Measurements from ENCODE around the gene SLC25A25. TPM values are rescaled to one million over a fixed set of nuclear protein-coding genes. Genes with fewer than 3 reads are reported as not detected.

Gene SLC25A25
- total RNA-seq, 1 experiment from 2014 or later: 10.7 TPM

DNA sequence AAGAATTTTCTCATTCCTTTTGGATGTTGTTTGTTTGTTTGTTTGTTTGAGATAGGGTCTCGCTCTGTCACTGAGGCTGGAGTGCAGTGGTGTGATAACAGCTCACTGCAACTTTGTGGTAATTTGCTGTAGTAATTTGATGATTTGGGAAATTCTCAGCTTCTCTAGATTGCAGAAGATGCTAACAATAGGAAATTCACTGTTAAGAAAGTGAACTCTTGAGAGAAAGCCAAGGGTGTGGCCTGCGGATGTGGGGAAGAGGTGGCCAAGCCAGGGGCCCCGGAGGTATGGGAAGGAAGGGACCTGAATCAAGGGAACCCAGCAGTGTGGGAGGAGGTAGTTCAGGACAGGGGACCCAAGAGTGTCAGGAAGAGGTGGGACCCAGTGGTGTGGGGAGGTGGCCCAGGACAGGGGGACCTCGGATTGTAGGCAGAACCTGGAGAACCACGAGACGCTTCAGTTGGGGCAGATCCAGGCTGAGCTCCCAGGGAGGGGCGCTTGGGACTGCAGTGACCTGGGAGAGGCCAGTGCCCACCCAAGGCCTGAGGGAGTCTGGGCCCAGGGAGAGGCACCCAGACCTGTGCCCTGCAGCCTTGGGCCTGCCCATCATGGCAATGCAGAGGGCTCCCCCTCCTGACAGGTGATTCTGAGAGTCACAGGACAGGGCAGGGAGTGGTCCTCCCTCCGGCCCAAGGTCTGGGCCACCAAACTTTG is 75.7 kb downstream of the SLC25A25 start:
- H3K27ac ChIP-seq (ENCODE audit: low read length): no peak overlapping the region
- H3K4me1 ChIP-seq (ENCODE audit: control insufficient read depth, insufficient read depth, low read length): peaks cover under 1% of the 10 kb centered on the region; the same call in 1 of the 2 replicates
- DNase-seq (ENCODE audit: low read depth, low spot score) (no peak), ATAC-seq (no peak)
- intact Hi-C loops (cut with micrococcal nuclease; ENCODE audit: unreplicated experiment) (no loop called here), in situ Hi-C loops (cut with HindIII; ENCODE audit: low pct_unique_long_range_greater_than_20kb, low sequenced_read_pairs) (no loop called here)
- ChIA-PET POLR2A (no interaction called here), CTCF (no interaction called here)
- H3K27me3 ChIP-seq (ENCODE audit: control insufficient read depth, insufficient read depth, low read length): no peaks in the 10 kb centered on the region
- no peaks in the 10 kb centered on the region for H3K36me3 ChIP-seq (ENCODE audit: control insufficient read depth, insufficient read depth, low read length)
- H3K9me3 ChIP-seq (ENCODE audit: control insufficient read depth, insufficient read depth, low read depth, low read length): no peaks in the 10 kb centered on the region
- no peak overlapping the region for H3K4me3 ChIP-seq (ENCODE audit: low read depth in 2 of 2, low read length in 2 of 2)
- TF ChIP-seq REST (IDR thresholded peaks at IDR 0.05; ENCODE audit: insufficient read depth in 1 of 2, low read depth in 2 of 2, low read length in 1 of 2) (no peak), SIN3A (IDR thresholded peaks at IDR 0.05; ENCODE audit: borderline replicate concordance, insufficient read depth, low read depth, low read length) (no peak), TCF7L2 (IDR thresholded peaks at IDR 0.05; ENCODE audit: low read depth, low read length) (no peak), POLR2AphosphoS5 (IDR thresholded peaks at IDR 0.05; ENCODE audit: low read depth, low read length) (no peak)
- TF ChIP-seq, protein P1, sequence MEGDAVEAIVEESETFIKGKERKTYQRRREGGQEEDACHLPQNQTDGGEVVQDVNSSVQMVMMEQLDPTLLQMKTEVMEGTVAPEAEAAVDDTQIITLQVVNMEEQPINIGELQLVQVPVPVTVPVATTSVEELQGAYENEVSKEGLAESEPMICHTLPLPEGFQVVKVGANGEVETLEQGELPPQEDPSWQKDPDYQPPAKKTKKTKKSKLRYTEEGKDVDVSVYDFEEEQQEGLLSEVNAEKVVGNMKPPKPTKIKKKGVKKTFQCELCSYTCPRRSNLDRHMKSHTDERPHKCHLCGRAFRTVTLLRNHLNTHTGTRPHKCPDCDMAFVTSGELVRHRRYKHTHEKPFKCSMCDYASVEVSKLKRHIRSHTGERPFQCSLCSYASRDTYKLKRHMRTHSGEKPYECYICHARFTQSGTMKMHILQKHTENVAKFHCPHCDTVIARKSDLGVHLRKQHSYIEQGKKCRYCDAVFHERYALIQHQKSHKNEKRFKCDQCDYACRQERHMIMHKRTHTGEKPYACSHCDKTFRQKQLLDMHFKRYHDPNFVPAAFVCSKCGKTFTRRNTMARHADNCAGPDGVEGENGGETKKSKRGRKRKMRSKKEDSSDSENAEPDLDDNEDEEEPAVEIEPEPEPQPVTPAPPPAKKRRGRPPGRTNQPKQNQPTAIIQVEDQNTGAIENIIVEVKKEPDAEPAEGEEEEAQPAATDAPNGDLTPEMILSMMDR (IDR thresholded peaks at IDR 0.05): no peak
- BruUV-seq (replicated peaks): no TSS peak

- Histone ChIP-seq H3K27me3 (ENCODE audit: control insufficient read depth, insufficient read depth, low read length) (no peaks in the 10 kb centered on the region), H3K27ac (ENCODE audit: low read length) (no peak overlapping the region), H3K4me3 (ENCODE audit: low read depth in 2 of 2, low read length in 2 of 2) (no peak overlapping the region), H3K9me3 (ENCODE audit: control insufficient read depth, insufficient read depth, low read depth, low read length) (no peaks in the 10 kb centered on the region), H3K4me1 (ENCODE audit: control insufficient read depth, insufficient read depth, low read length) (peaks cover 5% of the 10 kb centered on the region), H3K36me3 (ENCODE audit: control insufficient read depth, insufficient read depth, low read length) (no peaks in the 10 kb centered on the region)
- CTCF ChIA-PET: no interaction called here
- TF ChIP-seq REST (IDR thresholded peaks at IDR 0.05; ENCODE audit: insufficient read depth in 1 of 2, low read depth in 2 of 2, low read length in 1 of 2) (no peak), SIN3A (IDR thresholded peaks at IDR 0.05; ENCODE audit: borderline replicate concordance, insufficient read depth, low read depth, low read length) (no peak), POLR2AphosphoS5 (IDR thresholded peaks at IDR 0.05; ENCODE audit: low read depth, low read length) (no peak), TCF7L2 (IDR thresholded peaks at IDR 0.05; ENCODE audit: low read depth, low read length) (no peak)
- TF ChIP-seq, protein P1 (IDR thresholded peaks at IDR 0.05): no peak
- POLR2A ChIA-PET: no interaction called here
- DNase-seq (ENCODE audit: low read depth, low spot score) (no peak), ATAC-seq (no peak)
- in situ Hi-C loops (cut with HindIII; ENCODE audit: low pct_unique_long_range_greater_than_20kb, low sequenced_read_pairs): no loop called here
- intact Hi-C loops (cut with micrococcal nuclease; ENCODE audit: unreplicated experiment): no loop called here
- BruUV-seq (replicated peaks): no TSS peak
Measured at GRCh38 chr9:128144239-128145181, 76.5 kb downstream of the SLC25A25 start.
